Measurements from ENCODE around the gene NSDHL.

NSDHL gene

GRCh38 chrX:152871260-152871659 lies 40.4 kb downstream of the NSDHL start:
- Mint-ChIP-seq H3K27me3 (ENCODE audit: low read depth, poor library complexity) (peaks cover 3% of the 10 kb centered on the region), H3K4me3 (no peak overlapping the region), H3K27ac (no peak overlapping the region), H3K9me3 (peaks cover 81% of the 10 kb centered on the region), H3K4me1 (peaks cover 16% of the 10 kb centered on the region), H3K36me3 (ENCODE audit: low read depth) (peaks cover 48% of the 10 kb centered on the region)
- TF ChIP-seq, protein P1, sequence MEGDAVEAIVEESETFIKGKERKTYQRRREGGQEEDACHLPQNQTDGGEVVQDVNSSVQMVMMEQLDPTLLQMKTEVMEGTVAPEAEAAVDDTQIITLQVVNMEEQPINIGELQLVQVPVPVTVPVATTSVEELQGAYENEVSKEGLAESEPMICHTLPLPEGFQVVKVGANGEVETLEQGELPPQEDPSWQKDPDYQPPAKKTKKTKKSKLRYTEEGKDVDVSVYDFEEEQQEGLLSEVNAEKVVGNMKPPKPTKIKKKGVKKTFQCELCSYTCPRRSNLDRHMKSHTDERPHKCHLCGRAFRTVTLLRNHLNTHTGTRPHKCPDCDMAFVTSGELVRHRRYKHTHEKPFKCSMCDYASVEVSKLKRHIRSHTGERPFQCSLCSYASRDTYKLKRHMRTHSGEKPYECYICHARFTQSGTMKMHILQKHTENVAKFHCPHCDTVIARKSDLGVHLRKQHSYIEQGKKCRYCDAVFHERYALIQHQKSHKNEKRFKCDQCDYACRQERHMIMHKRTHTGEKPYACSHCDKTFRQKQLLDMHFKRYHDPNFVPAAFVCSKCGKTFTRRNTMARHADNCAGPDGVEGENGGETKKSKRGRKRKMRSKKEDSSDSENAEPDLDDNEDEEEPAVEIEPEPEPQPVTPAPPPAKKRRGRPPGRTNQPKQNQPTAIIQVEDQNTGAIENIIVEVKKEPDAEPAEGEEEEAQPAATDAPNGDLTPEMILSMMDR (IDR thresholded peaks at IDR 0.05): no peak
- DNase-seq: no peak

- Mint-ChIP-seq H3K27ac (no peak overlapping the region), H3K9me3 (peaks cover 79% of the 10 kb centered on the region)
Measured at GRCh38 chrX:152872522-152872921, 41.7 kb downstream of the NSDHL start.

DNA sequence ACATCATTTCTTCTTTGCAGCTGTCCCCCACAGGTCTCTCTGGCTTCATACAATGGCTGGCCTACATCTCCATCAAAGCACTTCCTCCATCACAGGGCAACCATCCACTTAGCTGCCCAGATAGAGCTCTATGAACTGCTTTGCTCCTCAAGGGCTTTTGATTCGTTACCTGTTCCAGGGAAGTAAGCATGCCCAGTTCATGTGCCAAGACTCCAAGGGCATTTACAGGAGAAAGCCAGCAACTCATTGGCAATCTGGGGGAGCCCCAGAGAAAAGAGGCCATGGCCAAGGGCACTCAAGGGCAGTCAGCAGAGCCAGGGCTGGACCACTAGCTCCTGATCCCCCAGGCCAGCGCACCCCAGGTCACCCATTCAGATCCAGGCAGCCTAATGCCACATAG lies 42.5 kb downstream of the NSDHL start:
- peaks cover 3% of the 10 kb centered on the region for H3K27me3 Mint-ChIP-seq (ENCODE audit: low read depth, poor library complexity)
- TF ChIP-seq, protein P1 (IDR thresholded peaks at IDR 0.05): no peak
- peaks cover 42% of the 10 kb centered on the region for H3K36me3 Mint-ChIP-seq (ENCODE audit: low read depth)
- DNase-seq: no peak
- peaks cover 19% of the 10 kb centered on the region for H3K4me1 Mint-ChIP-seq
- H3K9me3 Mint-ChIP-seq: peaks cover 81% of the 10 kb centered on the region
- no peak overlapping the region for H3K4me3 Mint-ChIP-seq
- H3K27ac Mint-ChIP-seq: no peak overlapping the region

More at GRCh38 chrX:152872522-152872921, 41.7 kb downstream of the NSDHL start:
- TF ChIP-seq, protein P1 (IDR thresholded peaks at IDR 0.05): no peak
- Mint-ChIP-seq H3K4me1 (peaks cover 12% of the 10 kb centered on the region), H3K4me3 (no peak overlapping the region), H3K27me3 (ENCODE audit: low read depth, poor library complexity) (peaks cover 3% of the 10 kb centered on the region), H3K36me3 (ENCODE audit: low read depth) (peaks cover 43% of the 10 kb centered on the region)
- DNase-seq: no peak

GRCh38 chrX:152876931-152877840 lies 46.3 kb downstream of the NSDHL start:
- peaks cover 29% of the 10 kb centered on the region for H3K4me1 Mint-ChIP-seq
- H3K36me3 Mint-ChIP-seq (ENCODE audit: low read depth): peaks cover 10% of the 10 kb centered on the region
- no peak for DNase-seq
- H3K27me3 Mint-ChIP-seq (ENCODE audit: low read depth, poor library complexity): peaks cover 3% of the 10 kb centered on the region
- H3K27ac Mint-ChIP-seq: no peak overlapping the region
- H3K9me3 Mint-ChIP-seq: peaks cover 73% of the 10 kb centered on the region
- TF ChIP-seq, protein P1 (IDR thresholded peaks at IDR 0.05): no peak
- no peak overlapping the region for H3K4me3 Mint-ChIP-seq

- Mint-ChIP-seq H3K4me3 (no peak overlapping the region), H3K27me3 (ENCODE audit: low read depth, poor library complexity) (peaks cover 3% of the 10 kb centered on the region), H3K4me1 (peaks cover 25% of the 10 kb centered on the region), H3K9me3 (peaks cover 68% of the 10 kb centered on the region), H3K27ac (no peak overlapping the region), H3K36me3 (ENCODE audit: low read depth) (peaks cover 10% of the 10 kb centered on the region)
- no peak for DNase-seq
- TF ChIP-seq, protein P1 (IDR thresholded peaks at IDR 0.05): no peak
Measured at GRCh38 chrX:152878976-152879755, 48.3 kb downstream of the NSDHL start.
